Stomach (tissue), 4 donors: ENCODE data around the gene KLK10.

Source experiments
- CTCF ChIP-seq, 7 experiments: fragments of 450-650 bp in 4 of 7; fragments of 200-600 bp in 3 of 7; sonication (generic) in 3 of 7; IDR thresholded peaks; one replicate each; pipeline ENCODE4 v1.5.1; 2016 to 2019; ENCODE audit warnings: antibody characterized with exemption in 7 of 7, control low read depth in 2 of 7, mild to moderate bottlenecking in 1 of 7
- EP300 ChIP-seq: sonication (generic); formaldehyde crosslinking; IDR thresholded peaks from one replicate; pipeline ENCODE4 v1.6.1; 2017; ENCODE audit warnings: antibody characterized with exemption

DNA sequence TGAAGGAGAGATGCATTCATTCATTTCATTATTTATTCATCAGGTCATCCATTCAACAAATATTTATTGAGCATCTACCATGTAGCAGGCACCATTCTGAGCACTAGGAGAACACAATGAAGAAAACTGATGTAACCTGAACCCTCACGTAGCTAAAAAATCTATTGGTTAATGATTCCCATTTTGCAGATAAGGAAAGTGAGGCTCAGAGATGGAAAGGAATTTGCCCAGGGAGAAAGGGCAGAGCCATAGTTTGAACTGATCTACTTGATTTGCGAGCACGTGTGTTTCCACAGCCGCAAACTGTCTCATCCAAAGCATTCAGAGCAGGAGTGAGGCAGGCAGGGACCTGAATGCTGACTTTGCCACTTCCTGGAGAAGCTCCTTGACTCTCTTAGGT, 20.8 kb downstream of the KLK10 start:
- no peak for TF ChIP-seq CTCF (IDR thresholded peaks at IDR 0.05)
- TF ChIP-seq EP300, result no peak
